ENCODE measurements around the gene TTC9.

DNA sequence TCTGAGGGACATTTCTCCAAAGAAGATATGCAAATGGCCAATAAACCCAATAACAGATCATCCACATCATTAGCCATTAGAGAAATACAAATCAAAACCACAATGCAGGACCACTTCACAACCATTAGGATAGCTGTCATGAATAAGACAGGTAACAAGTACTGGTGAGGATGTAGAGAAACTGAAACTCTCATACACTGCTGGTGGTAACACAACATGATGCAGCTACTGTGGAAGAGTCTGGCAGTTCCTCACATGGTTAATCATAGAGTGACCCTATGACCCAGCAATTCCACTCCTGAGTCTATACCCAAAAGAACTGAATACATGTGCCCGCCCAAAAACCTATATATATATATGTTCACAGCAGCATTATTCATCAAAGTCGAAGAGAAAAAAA, 39.0 kb downstream of the TTC9 start:
- TF ChIP-seq, protein P1, sequence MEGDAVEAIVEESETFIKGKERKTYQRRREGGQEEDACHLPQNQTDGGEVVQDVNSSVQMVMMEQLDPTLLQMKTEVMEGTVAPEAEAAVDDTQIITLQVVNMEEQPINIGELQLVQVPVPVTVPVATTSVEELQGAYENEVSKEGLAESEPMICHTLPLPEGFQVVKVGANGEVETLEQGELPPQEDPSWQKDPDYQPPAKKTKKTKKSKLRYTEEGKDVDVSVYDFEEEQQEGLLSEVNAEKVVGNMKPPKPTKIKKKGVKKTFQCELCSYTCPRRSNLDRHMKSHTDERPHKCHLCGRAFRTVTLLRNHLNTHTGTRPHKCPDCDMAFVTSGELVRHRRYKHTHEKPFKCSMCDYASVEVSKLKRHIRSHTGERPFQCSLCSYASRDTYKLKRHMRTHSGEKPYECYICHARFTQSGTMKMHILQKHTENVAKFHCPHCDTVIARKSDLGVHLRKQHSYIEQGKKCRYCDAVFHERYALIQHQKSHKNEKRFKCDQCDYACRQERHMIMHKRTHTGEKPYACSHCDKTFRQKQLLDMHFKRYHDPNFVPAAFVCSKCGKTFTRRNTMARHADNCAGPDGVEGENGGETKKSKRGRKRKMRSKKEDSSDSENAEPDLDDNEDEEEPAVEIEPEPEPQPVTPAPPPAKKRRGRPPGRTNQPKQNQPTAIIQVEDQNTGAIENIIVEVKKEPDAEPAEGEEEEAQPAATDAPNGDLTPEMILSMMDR (conservative IDR thresholded peaks at IDR 0.05; ENCODE audit: low read depth, low read length) = no peak
- no peak for TF ChIP-seq EZH2 (IDR thresholded peaks at IDR 0.05; ENCODE audit: borderline replicate concordance, low read depth, low read length, poor library complexity, severe bottlenecking)

Data from A673 (cell line).